Activated CD4-positive, CD25-positive, alpha-beta regulatory T cell treated with anti-CD3 and anti-CD28 coated beads, Interleukin-2, amount 50 U/mL, for 16 hours (primary cell): ENCODE data around the gene CELF2.
"Not testable (repeated sequence)": the region's sequence is repeated elsewhere in the genome, so short reads cannot be mapped to it uniquely, and the experiment has no call there.

Experiments used
- DNase-seq: peaks from one replicate; pipeline ENCODE4 v3.0.0-alpha.2; 2020; ENCODE audit warnings: low read depth, low spot score

Gene CELF2

GRCh38 chr10:11017570-11018431 lies at the start of gene CELF2:
CELF2 (plus strand) TSS chr10:11017872; CDS start chr10:11018090, 218 bp downstream.
- peak; percentile 9 for DNase-seq

- DNase-seq: no peak
Observed at GRCh38 chr10:10968257-10968588, 49.4 kb upstream of the CELF2 start.

GRCh38 chr10:10973310-10973709 lies 44.4 kb upstream of the CELF2 start:
- DNase-seq: no peak

- DNase-seq: no peak
Observed at GRCh38 chr10:10975647-10976046, 42.0 kb upstream of the CELF2 start.

- no peak for DNase-seq
Observed at GRCh38 chr10:10976652-10977051, 41.0 kb upstream of the CELF2 start.

- no peak for DNase-seq
Observed at GRCh38 chr10:10977226-10977956, 40.3 kb upstream of the CELF2 start.

- no peak for DNase-seq
Observed at GRCh38 chr10:10977978-10978377, 39.7 kb upstream of the CELF2 start.

- no peak for DNase-seq
Observed at GRCh38 chr10:10985361-10985760, 32.3 kb upstream of the CELF2 start.

GRCh38 chr10:10986606-10987005 lies 31.1 kb upstream of the CELF2 start:
- no peak for DNase-seq

- DNase-seq: no peak
Observed at GRCh38 chr10:10987111-10987510, 30.6 kb upstream of the CELF2 start.

GRCh38 chr10:10989669-10990068 lies 28.0 kb upstream of the CELF2 start:
- no peak for DNase-seq

- DNase-seq: no peak
Observed at GRCh38 chr10:10991144-10991543, 26.5 kb upstream of the CELF2 start.

GRCh38 chr10:10992072-10992471 lies 25.6 kb upstream of the CELF2 start:
- DNase-seq: no peak

- no peak for DNase-seq
Observed at GRCh38 chr10:10992961-10993714, 24.5 kb upstream of the CELF2 start.

- DNase-seq: no peak
Observed at GRCh38 chr10:10993785-10994184, 23.9 kb upstream of the CELF2 start.

- no peak for DNase-seq
Observed at GRCh38 chr10:10994360-10994759, 23.3 kb upstream of the CELF2 start.

- DNase-seq: no peak
Observed at GRCh38 chr10:10995120-10995519, 22.6 kb upstream of the CELF2 start.

GRCh38 chr10:10996966-10997620 lies 20.6 kb upstream of the CELF2 start:
- DNase-seq: no peak

- not testable (repeated sequence) for DNase-seq
Observed at GRCh38 chr10:10999501-10999900, 18.2 kb upstream of the CELF2 start.

- no peak for DNase-seq
Observed at GRCh38 chr10:11002485-11002884, 15.2 kb upstream of the CELF2 start.

GRCh38 chr10:11002916-11003315 lies 14.8 kb upstream of the CELF2 start:
- no peak for DNase-seq

GRCh38 chr10:11003679-11004078 lies 14.0 kb upstream of the CELF2 start:
- no peak for DNase-seq
